Tibial nerve (tissue), 4 donors: Measurements from ENCODE around the gene NCAN. TPM values are rescaled to one million over a fixed set of nuclear protein-coding genes. Genes with fewer than 3 reads are reported as not detected.
"Not testable (repeated sequence)": the region's sequence is repeated elsewhere in the genome, so short reads cannot be mapped to it uniquely, and the experiment has no call there.

Experiments
- DNase-seq, 2 donors: peaks; one replicate each; pipeline ENCODE4 v3.0.0-alpha.2; 2019; ENCODE audit warnings: low spot score in 2 of 2
- H3K27ac ChIP-seq, 4 donors: fragments of 200-600 bp; sonication (generic) in 3 of 4; one replicate each; pipeline ENCODE4 v1.5.1; 2017 to 2019; ENCODE audit warnings: mild to moderate bottlenecking in 1 of 4
- H3K27me3 ChIP-seq, 2 donors: fragments of 200-600 bp; sonication (generic) in 1 of 2; one replicate each; pipeline versions ENCODE4 v1.5.1 to v1.6.0; 2017 to 2019
- H3K36me3 ChIP-seq, 3 donors: fragments of 200-600 bp; sonication (generic); one replicate each; pipeline ENCODE4 v1.5.1; 2018 to 2019
- H3K4me1 ChIP-seq, 4 donors: fragments of 200-600 bp; sonication (generic) in 3 of 4; one replicate each; pipeline ENCODE4 v1.5.1; 2017 to 2019
- H3K4me3 ChIP-seq, 4 donors: fragments of 200-600 bp; sonication (generic) in 3 of 4; one replicate each; pipeline ENCODE4 v1.5.1; 2017 to 2019; ENCODE audit warnings: mild to moderate bottlenecking in 1 of 4, moderate library complexity in 1 of 4
- H3K9me3 ChIP-seq, 4 donors: fragments of 200-600 bp; sonication (generic) in 3 of 4; one replicate each; pipeline ENCODE4 v1.5.1; 2017 to 2019
- CTCF ChIP-seq, 5 experiments: fragments of 200-600 bp in 3 of 5; fragments of 450-650 bp in 2 of 5; sonication (generic) in 3 of 5; IDR thresholded peaks; one replicate each; pipeline ENCODE4 v1.5.1; 2016 to 2019; ENCODE audit warnings: antibody characterized with exemption in 5 of 5, mild to moderate bottlenecking in 3 of 5, moderate library complexity in 2 of 5
- EP300 ChIP-seq, 2 donors: sonication (generic); formaldehyde crosslinking; IDR thresholded peaks; one replicate each; pipeline ENCODE4 v1.6.1; 2017; ENCODE audit warnings: antibody characterized with exemption in 2 of 2, mild to moderate bottlenecking in 1 of 2
- POLR2A ChIP-seq, 2 donors: fragments of 450-650 bp; IDR thresholded peaks; one replicate each; pipeline ENCODE4 v1.6.1; 2017; ENCODE audit warnings: antibody characterized with exemption in 2 of 2, mild to moderate bottlenecking in 2 of 2, moderate library complexity in 2 of 2
- WGBS, 2 donors: methylation state at CpG; one replicate each; pipeline ENCODE4 v1.1.5; 2018; 5-methylcytosine and 5-hydroxymethylcytosine counted together
- total RNA-seq, 4 donors: library from RNA; depleted of rRNA; stranded (reverse); fragments of >200 nt; gene quantifications; one replicate each; pipeline ENCODE4 v1.1.0, GENCODE V29; 2016

Gene NCAN
- total RNA-seq, 4 donors from 2014 or later, result not detected

DNA sequence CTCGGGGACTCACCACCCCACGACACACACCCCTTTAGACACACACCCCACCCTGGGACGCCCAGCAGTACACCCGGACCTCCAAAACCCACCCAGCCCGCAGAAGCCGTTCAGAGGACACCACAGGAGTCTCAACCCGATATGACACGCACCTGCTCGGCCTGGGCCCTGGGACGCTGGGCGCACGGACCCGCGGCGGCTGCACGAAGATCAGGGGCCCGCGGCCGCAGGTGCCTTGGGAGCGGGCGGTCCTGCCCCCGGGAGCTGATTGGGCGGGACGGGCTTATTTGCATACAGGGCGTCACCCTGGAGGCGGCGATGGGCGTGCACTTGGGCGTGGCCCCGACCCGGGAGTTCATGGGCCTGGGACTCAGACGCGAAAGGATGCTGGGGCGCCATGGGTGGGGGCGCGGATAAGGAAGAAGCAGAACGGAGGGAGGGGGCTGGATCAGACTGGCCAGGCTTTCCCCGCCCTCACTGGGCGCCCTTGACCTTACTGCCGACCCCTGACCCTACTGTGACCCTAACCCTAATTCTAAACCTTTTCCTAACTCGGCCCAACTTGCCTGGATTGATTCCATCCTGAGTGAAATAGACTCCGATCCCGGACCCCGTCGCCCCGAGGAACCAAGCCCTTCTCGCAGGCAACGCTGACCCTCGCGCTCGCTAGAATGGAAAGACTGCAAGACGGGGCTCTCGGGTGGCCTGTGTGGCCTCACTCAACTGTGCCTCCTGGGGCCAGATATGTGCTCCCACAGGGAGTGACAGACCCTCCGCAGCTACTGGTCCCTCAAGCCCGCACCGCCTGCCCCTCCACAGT is 41.5 kb upstream of the NCAN start, which contains the start of gene MEF2B:
Gene MEF2B (minus strand): TSS at position 211 of the 820 bp plus-strand sequence. CDS start 19,528 bp downstream, outside the sequence.
- Histone ChIP-seq H3K36me3 (peaks cover 0 to 14% (median 0%) of the 10 kb centered on the region in 3 donors), H3K27me3 (no peaks in the 10 kb centered on the region), H3K4me1 (peaks cover 0 to 21% (median 5%) of the 10 kb centered on the region in 4 donors), H3K9me3 (no peaks in the 10 kb centered on the region), H3K27ac (no peak within 1 kb of the TSS), H3K4me3 (peak within 1 kb of the TSS in 3 of 4 donors; percentile 11 to 35 (median 30))
- peak; percentile 34 to 42 for DNase-seq
- no peak for TF ChIP-seq POLR2A (IDR thresholded peaks at IDR 0.05)
- no peak for TF ChIP-seq CTCF (IDR thresholded peaks at IDR 0.05)
- no peak for TF ChIP-seq EP300 (IDR thresholded peaks at IDR 0.05)
- WGBS, 2 donors, result 10 to 15% methylated on average over 24 to 56 of the region's 56 CpGs

GRCh38 chr19:19170873-19171672 is 40.7 kb upstream of the NCAN start:
- no peak for DNase-seq
- Histone ChIP-seq H3K27ac (no peak overlapping the region), H3K9me3 (no peaks in the 10 kb centered on the region), H3K4me1 (peaks cover 0 to 21% (median 5%) of the 10 kb centered on the region in 4 donors), H3K36me3 (peaks cover 0 to 22% (median 0%) of the 10 kb centered on the region in 3 donors), H3K4me3 (no peak overlapping the region), H3K27me3 (no peaks in the 10 kb centered on the region)
- TF ChIP-seq CTCF (IDR thresholded peaks at IDR 0.05) (no peak), EP300 (IDR thresholded peaks at IDR 0.05) (no peak), POLR2A (IDR thresholded peaks at IDR 0.05) (no peak)
- 74 to 85% methylated on average over 6 of the region's 6 CpGs for WGBS, 2 donors

DNA sequence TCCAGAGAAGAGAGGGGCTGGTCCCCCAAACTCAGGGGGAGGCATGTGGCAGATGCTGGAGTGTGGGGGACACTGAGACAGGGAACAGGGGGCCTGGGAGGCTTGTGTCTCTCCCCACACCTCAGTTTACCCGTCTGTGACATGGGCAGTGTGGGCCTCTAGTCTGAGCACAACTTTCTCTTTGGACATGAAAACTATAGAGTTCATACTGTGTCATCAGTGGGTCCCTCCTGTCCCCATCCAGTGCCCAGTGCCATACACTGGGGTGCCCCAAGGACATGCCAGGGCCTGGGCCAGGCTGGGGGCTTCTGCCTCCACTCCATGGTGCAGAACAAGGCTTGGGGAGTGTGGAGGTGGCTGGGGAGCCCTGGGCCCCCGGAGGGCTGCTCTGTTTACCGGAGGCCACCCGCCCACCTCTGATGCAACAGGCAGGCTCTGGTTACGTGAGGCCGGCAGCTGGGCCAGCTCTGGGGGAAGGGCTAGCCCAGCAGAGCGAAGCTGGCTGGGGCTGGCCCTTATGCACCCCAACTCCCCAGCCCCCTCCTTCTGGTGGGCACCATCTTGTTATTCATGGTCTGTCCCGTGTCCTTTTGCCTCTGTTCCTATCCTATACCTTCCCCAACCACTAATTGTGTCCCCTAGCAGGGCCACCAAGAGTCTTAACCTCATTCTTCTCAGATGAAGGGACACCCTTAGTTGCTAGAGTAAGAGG is 39.8 kb upstream of the NCAN start:
- TF ChIP-seq POLR2A (IDR thresholded peaks at IDR 0.05), result no peak
- no peak for TF ChIP-seq CTCF (IDR thresholded peaks at IDR 0.05)
- TF ChIP-seq EP300 (IDR thresholded peaks at IDR 0.05), result no peak
- Histone ChIP-seq H3K36me3 (peaks cover 0 to 32% (median 0%) of the 10 kb centered on the region in 3 donors), H3K9me3 (no peaks in the 10 kb centered on the region), H3K27ac (no peak overlapping the region), H3K27me3 (no peaks in the 10 kb centered on the region), H3K4me1 (peaks cover 0 to 21% (median 5%) of the 10 kb centered on the region in 4 donors), H3K4me3 (no peak overlapping the region)
- no peak for DNase-seq
- 47 to 58% methylated on average over 4 to 8 of the region's 8 CpGs for WGBS, 2 donors

- Histone ChIP-seq H3K4me1 (peaks cover 0 to 21% (median 5%) of the 10 kb centered on the region in 4 donors), H3K36me3 (peaks cover 0 to 43% (median 0%) of the 10 kb centered on the region in 3 donors)
- not testable (repeated sequence) for H3K27me3 ChIP-seq, H3K9me3 ChIP-seq, H3K27ac ChIP-seq, H3K4me3 ChIP-seq, DNase-seq
- 82 to 84% methylated on average over 5 of the region's 5 CpGs for WGBS, 2 donors
Measured at GRCh38 chr19:19173243-19173642, 38.5 kb upstream of the NCAN start.

DNA sequence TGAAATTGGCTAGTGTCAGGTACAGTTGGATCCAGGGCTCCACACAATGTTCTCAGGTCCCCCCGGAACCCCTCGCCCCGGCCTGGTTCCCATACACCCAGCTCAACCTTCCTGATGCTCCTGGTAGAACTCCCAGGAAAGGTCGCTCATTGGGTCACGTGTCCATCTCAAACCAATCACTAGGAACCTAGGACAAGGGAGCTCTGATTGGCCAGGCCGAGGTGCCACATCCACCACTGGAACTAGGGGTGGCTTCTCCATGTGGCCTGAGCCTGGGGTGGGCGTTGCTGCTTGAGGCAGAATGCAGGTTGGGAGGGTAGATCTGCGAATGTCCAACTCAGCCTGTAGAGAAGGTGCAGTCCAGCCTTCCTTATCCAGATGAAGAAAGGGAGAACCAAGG is 34.8 kb upstream of the NCAN start:
- Histone ChIP-seq H3K36me3 (peaks cover 0 to 76% (median 0%) of the 10 kb centered on the region in 3 donors), H3K27me3 (no peaks in the 10 kb centered on the region), H3K9me3 (peaks cover 0 to 8% (median 0%) of the 10 kb centered on the region in 4 donors), H3K4me1 (peaks cover 0 to 4% (median 0%) of the 10 kb centered on the region in 4 donors), H3K27ac (no peak overlapping the region), H3K4me3 (no peak overlapping the region)
- DNase-seq, result no peak
- WGBS, 2 donors, result 89 to 93% methylated on average over 6 to 8 of the region's 8 CpGs
- TF ChIP-seq POLR2A (IDR thresholded peaks at IDR 0.05) (no peak), EP300 (IDR thresholded peaks at IDR 0.05) (no peak), CTCF (IDR thresholded peaks at IDR 0.05) (no peak)
